ENCODE data around the gene PPL.

The PPL gene

GRCh38 chr16:4936991-4937781, at the start of gene PPL:
Gene PPL, minus strand, starts transcription at chr16:4937148. Its CDS starts 103 bp downstream, at chr16:4937045.
- Histone ChIP-seq H3K9me3 (ENCODE audit: low read length) (no peaks in the 10 kb centered on the region), H3K79me2 (ENCODE audit: insufficient read depth, low read length) (no peaks in the 10 kb centered on the region), H3F3A (ENCODE audit: insufficient read depth, low read length) (no peaks in the 10 kb centered on the region), H3K4me2 (ENCODE audit: low read length) (peak within 1 kb of the TSS; percentile 76), H3K9me2 (ENCODE audit: low read depth, low read length) (no peaks in the 10 kb centered on the region), H2AFZ (ENCODE audit: low read length) (no peak within 1 kb of the TSS), H3K9ac (ENCODE audit: low read length) (peak within 1 kb of the TSS; percentile 50; the same call in 1 of the 2 replicates), H3K4me3 (ENCODE audit: low read depth, low read length, poor library complexity, severe bottlenecking) (peak within 1 kb of the TSS; percentile 61), H4K20me1 (ENCODE audit: insufficient read depth, low read length) (no peaks in the 10 kb centered on the region), H3K36me3 (ENCODE audit: insufficient read depth, low read length) (no peaks in the 10 kb centered on the region), H3K27me3 (ENCODE audit: insufficient read depth, low read length) (peaks cover 3% of the 10 kb centered on the region), H3K4me1 (ENCODE audit: insufficient read depth, low read length, severe bottlenecking) (peaks cover 9% of the 10 kb centered on the region), H3K27ac (ENCODE audit: low read depth, low read length, poor library complexity, severe bottlenecking) (no peak within 1 kb of the TSS)
- TF ChIP-seq CTCF (IDR thresholded peaks at IDR 0.05; ENCODE audit: low read length) (no peak), EZH2 (IDR thresholded peaks at IDR 0.05; ENCODE audit: borderline replicate concordance, low read length) (no peak)

GRCh38 chr16:4984174-4984990, 47.4 kb upstream of the PPL start:
- no peak overlapping the region for H3K4me2 ChIP-seq (ENCODE audit: low read length)
- no peak overlapping the region for H3K27ac ChIP-seq (ENCODE audit: low read depth, low read length, poor library complexity, severe bottlenecking)
- H3K36me3 ChIP-seq (ENCODE audit: insufficient read depth, low read length): no peaks in the 10 kb centered on the region
- H3K9me2 ChIP-seq (ENCODE audit: low read depth, low read length): no peaks in the 10 kb centered on the region
- no peaks in the 10 kb centered on the region for H3K4me1 ChIP-seq (ENCODE audit: insufficient read depth, low read length, severe bottlenecking)
- H3K4me3 ChIP-seq (ENCODE audit: low read depth, low read length, poor library complexity, severe bottlenecking): no peak overlapping the region
- H3K27me3 ChIP-seq (ENCODE audit: insufficient read depth, low read length): no peaks in the 10 kb centered on the region
- no peak for TF ChIP-seq EZH2 (IDR thresholded peaks at IDR 0.05; ENCODE audit: borderline replicate concordance, low read length)
- no peak for TF ChIP-seq CTCF (IDR thresholded peaks at IDR 0.05; ENCODE audit: low read length)
- no peaks in the 10 kb centered on the region for H3F3A ChIP-seq (ENCODE audit: insufficient read depth, low read length)
- H4K20me1 ChIP-seq (ENCODE audit: insufficient read depth, low read length): no peaks in the 10 kb centered on the region
- H3K9ac ChIP-seq (ENCODE audit: low read length): no peak overlapping the region
- H2AFZ ChIP-seq (ENCODE audit: low read length): no peak overlapping the region
- peaks cover 2% of the 10 kb centered on the region; the same call in 1 of the 2 replicates for H3K9me3 ChIP-seq (ENCODE audit: low read length)
- H3K79me2 ChIP-seq (ENCODE audit: insufficient read depth, low read length): no peaks in the 10 kb centered on the region

- Histone ChIP-seq H2AFZ (ENCODE audit: low read length) (no peak overlapping the region), H3K79me2 (ENCODE audit: insufficient read depth, low read length) (no peaks in the 10 kb centered on the region), H3K9me3 (ENCODE audit: low read length) (peaks cover 2% of the 10 kb centered on the region; the same call in 1 of the 2 replicates), H3K27me3 (ENCODE audit: insufficient read depth, low read length) (peaks cover 4% of the 10 kb centered on the region; the same call in 1 of the 2 replicates), H3K9ac (ENCODE audit: low read length) (no peak overlapping the region), H3K9me2 (ENCODE audit: low read depth, low read length) (no peaks in the 10 kb centered on the region), H3K36me3 (ENCODE audit: insufficient read depth, low read length) (no peaks in the 10 kb centered on the region), H4K20me1 (ENCODE audit: insufficient read depth, low read length) (no peaks in the 10 kb centered on the region), H3K4me2 (ENCODE audit: low read length) (no peak overlapping the region), H3F3A (ENCODE audit: insufficient read depth, low read length) (no peaks in the 10 kb centered on the region), H3K27ac (ENCODE audit: low read depth, low read length, poor library complexity, severe bottlenecking) (no peak overlapping the region), H3K4me1 (ENCODE audit: insufficient read depth, low read length, severe bottlenecking) (no peaks in the 10 kb centered on the region), H3K4me3 (ENCODE audit: low read depth, low read length, poor library complexity, severe bottlenecking) (no peak overlapping the region)
- TF ChIP-seq EZH2 (IDR thresholded peaks at IDR 0.05; ENCODE audit: borderline replicate concordance, low read length) (no peak), CTCF (IDR thresholded peaks at IDR 0.05; ENCODE audit: low read length) (no peak)
Observed at GRCh38 chr16:4982056-4982867, 45.3 kb upstream of the PPL start.

Data from OCI-LY1 (cell line).